ENCODE data around the gene ITM2B. TPM values are rescaled to one million over a fixed set of nuclear protein-coding genes. Genes with fewer than 3 reads are reported as not detected.
"Not testable (repeated sequence)": the region's sequence is repeated elsewhere in the genome, so short reads cannot be mapped to it uniquely, and the experiment has no call there.

Gene ITM2B
- total RNA-seq, 1 donor from 2014 or later = 462 TPM

- DNase-seq (ENCODE audit: extremely low read depth, low read depth, low spot score) = no peak
These were observed 10.4 kb upstream of the ITM2B start for GRCh38 chr13:48222358-48223301.

- no peak for DNase-seq (ENCODE audit: extremely low read depth, low read depth, low spot score)
These were observed 8.3 kb upstream of the ITM2B start for GRCh38 chr13:48224701-48225100.

- no peak for DNase-seq (ENCODE audit: extremely low read depth, low read depth, low spot score)
These were observed 2.5 kb upstream of the ITM2B start for GRCh38 chr13:48230541-48230940.

- no peak for DNase-seq (ENCODE audit: extremely low read depth, low read depth, low spot score)
These were observed 1.9 kb upstream of the ITM2B start for GRCh38 chr13:48231080-48231479.

- DNase-seq (ENCODE audit: extremely low read depth, low read depth, low spot score) = no peak
These were observed 1.1 kb upstream of the ITM2B start for GRCh38 chr13:48231933-48232332.

GRCh38 chr13:48232420-48233045 lies 473 bp upstream of the ITM2B start:
- DNase-seq (ENCODE audit: extremely low read depth, low read depth, low spot score) = no peak

GRCh38 chr13:48233889-48234488 lies 983 bp downstream of the ITM2B start:
- DNase-seq (ENCODE audit: extremely low read depth, low read depth, low spot score) = no peak

GRCh38 chr13:48234566-48235340 lies 1.7 kb downstream of the ITM2B start:
- no peak for DNase-seq (ENCODE audit: extremely low read depth, low read depth, low spot score)

GRCh38 chr13:48235341-48236135 lies 2.5 kb downstream of the ITM2B start:
- no peak for DNase-seq (ENCODE audit: extremely low read depth, low read depth, low spot score)

GRCh38 chr13:48236528-48237353 lies 3.7 kb downstream of the ITM2B start:
- no peak for DNase-seq (ENCODE audit: extremely low read depth, low read depth, low spot score)

GRCh38 chr13:48239369-48239768 lies 6.4 kb downstream of the ITM2B start:
- not testable (repeated sequence) for DNase-seq (ENCODE audit: extremely low read depth, low read depth, low spot score)

GRCh38 chr13:48241651-48242050 lies 8.6 kb downstream of the ITM2B start:
- no peak for DNase-seq (ENCODE audit: extremely low read depth, low read depth, low spot score)

GRCh38 chr13:48242677-48243076 lies 9.7 kb downstream of the ITM2B start:
- no peak for DNase-seq (ENCODE audit: extremely low read depth, low read depth, low spot score)

- no peak for DNase-seq (ENCODE audit: extremely low read depth, low read depth, low spot score)
These were observed 11.2 kb downstream of the ITM2B start for GRCh38 chr13:48244159-48244558.

GRCh38 chr13:48246102-48246501 lies 13.1 kb downstream of the ITM2B start:
- no peak for DNase-seq (ENCODE audit: extremely low read depth, low read depth, low spot score)

- DNase-seq (ENCODE audit: extremely low read depth, low read depth, low spot score) = no peak
These were observed 16.0 kb downstream of the ITM2B start for GRCh38 chr13:48249018-48249417.

GRCh38 chr13:48251611-48252081 lies 18.6 kb downstream of the ITM2B start:
- DNase-seq (ENCODE audit: extremely low read depth, low read depth, low spot score) = no peak

- no peak for DNase-seq (ENCODE audit: extremely low read depth, low read depth, low spot score)
These were observed 19.2 kb downstream of the ITM2B start for GRCh38 chr13:48252176-48252575.

GRCh38 chr13:48253849-48254248 lies 20.8 kb downstream of the ITM2B start:
- no peak for DNase-seq (ENCODE audit: extremely low read depth, low read depth, low spot score)

All from glomerular endothelial cell (primary cell).